Activated B cell treated with CpG ODN at 0.5 μM for 24 hours (primary cell): ENCODE data around the gene MAD1L1. TPM values are rescaled to one million over a fixed set of nuclear protein-coding genes. Genes with fewer than 3 reads are reported as not detected.

Experiments used
- ATAC-seq: fragments of 200-7000 bp; cut with Tn5 transposase; one replicate; pipeline ENCODE4 v1.10.0; 2021; ENCODE audit warnings: low read depth, mild to moderate bottlenecking, moderate library complexity
- CTCF ChIA-PET: fragments of 350-600 bp; sonication (Branson Sonifier 250); formaldehyde crosslinking; loops from one replicate; lab custom pipeline; 2021; ENCODE audit warnings: antibody characterized with exemption; lab: Charles Lee
- POLR2A ChIA-PET: fragments of 350-600 bp; sonication (Branson Sonifier 250); formaldehyde crosslinking; loops from one replicate; lab custom pipeline; 2021; ENCODE audit warnings: antibody characterized with exemption; lab: Charles Lee
- DNase-seq: peaks from one replicate; pipeline ENCODE4 v3.0.0; 2022
- H3K27ac Mint-ChIP-seq: one replicate; pipeline ENCODE4 v1.8.0; 2020; ENCODE audit warnings: mixed read lengths
- H3K27me3 Mint-ChIP-seq: one replicate; pipeline ENCODE4 v1.8.0; 2021; ENCODE audit warnings: mixed read lengths
- H3K36me3 Mint-ChIP-seq: one replicate; pipeline ENCODE4 v1.8.0; 2021; ENCODE audit warnings: low read depth, mixed read lengths
- H3K4me1 Mint-ChIP-seq: one replicate; pipeline ENCODE4 v1.8.0; 2021; ENCODE audit warnings: mixed read lengths
- H3K4me3 Mint-ChIP-seq: one replicate; pipeline ENCODE4 v1.8.0; 2020; ENCODE audit warnings: mild to moderate bottlenecking, mixed read lengths
- H3K9me3 Mint-ChIP-seq: one replicate; pipeline ENCODE4 v1.8.0; 2020; ENCODE audit warnings: mixed read lengths
- intact Hi-C: fragments of 100-400 bp; cut with micrococcal nuclease; formaldehyde crosslinking; loops from one replicate; pipeline ENCODE4 v1.15.1; 2024
- total RNA-seq: library from RNA; stranded (reverse); gene quantifications from 2 replicates; pipeline ENCODE4 v1.2.3, GENCODE V29; 2022
- TF ChIP-seq, protein P1 (sequence below): fragments of 200-600 bp; IDR thresholded peaks from one replicate; pipeline ENCODE4 v1.8.0; 2022; ENCODE audit warnings: antibody characterized with exemption, mild to moderate bottlenecking

MAD1L1 gene
- total RNA-seq, 1 donor from 2014 or later = 54.6 TPM

DNA sequence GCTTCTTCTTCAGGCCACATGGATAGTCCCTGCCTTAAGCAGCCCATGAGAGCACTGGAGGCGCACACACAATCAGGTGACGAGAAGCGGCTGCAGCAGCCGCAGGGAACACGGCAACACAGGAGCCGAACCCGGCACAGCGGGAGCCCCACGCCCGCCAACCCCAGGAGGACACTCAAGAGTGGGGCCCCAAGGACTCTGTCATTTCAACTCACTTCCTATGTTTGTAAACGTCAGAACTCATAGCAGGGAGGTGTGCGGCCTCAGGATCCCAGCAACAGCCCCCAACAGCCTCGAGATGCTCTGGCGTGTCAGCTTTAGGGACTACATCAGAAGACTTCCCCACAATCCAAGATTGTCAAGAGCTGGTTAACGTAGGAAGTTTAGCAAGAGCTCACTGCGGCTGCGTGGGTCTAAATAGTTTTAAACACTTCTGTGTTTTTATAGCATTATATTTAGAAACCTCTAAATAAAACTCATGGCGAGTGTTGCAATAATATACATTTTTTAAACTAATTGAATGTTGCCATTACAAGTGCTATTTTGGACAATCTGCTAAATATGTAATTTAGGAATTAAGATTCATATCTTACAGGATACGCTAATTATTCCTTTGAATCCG is 123.4 kb downstream of the MAD1L1 start:
- intact Hi-C loops = no loop called here
- Mint-ChIP-seq H3K9me3 (no peaks in the 10 kb centered on the region), H3K36me3 (peaks cover 4% of the 10 kb centered on the region), H3K27ac (peak overlapping the region; percentile 76), H3K4me1 (peaks cover 42% of the 10 kb centered on the region), H3K27me3 (no peaks in the 10 kb centered on the region), H3K4me3 (peak overlapping the region; percentile 58)
- ChIA-PET CTCF (no interaction called here), POLR2A (interaction anchor here (1.0 kb wide), 1 partner anchor 539 kb away, joined by 4 read pairs; no protein-coding TSS in a partner anchor)
- no peak for ATAC-seq
- DNase-seq = no peak
- TF ChIP-seq, protein P1, sequence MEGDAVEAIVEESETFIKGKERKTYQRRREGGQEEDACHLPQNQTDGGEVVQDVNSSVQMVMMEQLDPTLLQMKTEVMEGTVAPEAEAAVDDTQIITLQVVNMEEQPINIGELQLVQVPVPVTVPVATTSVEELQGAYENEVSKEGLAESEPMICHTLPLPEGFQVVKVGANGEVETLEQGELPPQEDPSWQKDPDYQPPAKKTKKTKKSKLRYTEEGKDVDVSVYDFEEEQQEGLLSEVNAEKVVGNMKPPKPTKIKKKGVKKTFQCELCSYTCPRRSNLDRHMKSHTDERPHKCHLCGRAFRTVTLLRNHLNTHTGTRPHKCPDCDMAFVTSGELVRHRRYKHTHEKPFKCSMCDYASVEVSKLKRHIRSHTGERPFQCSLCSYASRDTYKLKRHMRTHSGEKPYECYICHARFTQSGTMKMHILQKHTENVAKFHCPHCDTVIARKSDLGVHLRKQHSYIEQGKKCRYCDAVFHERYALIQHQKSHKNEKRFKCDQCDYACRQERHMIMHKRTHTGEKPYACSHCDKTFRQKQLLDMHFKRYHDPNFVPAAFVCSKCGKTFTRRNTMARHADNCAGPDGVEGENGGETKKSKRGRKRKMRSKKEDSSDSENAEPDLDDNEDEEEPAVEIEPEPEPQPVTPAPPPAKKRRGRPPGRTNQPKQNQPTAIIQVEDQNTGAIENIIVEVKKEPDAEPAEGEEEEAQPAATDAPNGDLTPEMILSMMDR = no peak

DNA sequence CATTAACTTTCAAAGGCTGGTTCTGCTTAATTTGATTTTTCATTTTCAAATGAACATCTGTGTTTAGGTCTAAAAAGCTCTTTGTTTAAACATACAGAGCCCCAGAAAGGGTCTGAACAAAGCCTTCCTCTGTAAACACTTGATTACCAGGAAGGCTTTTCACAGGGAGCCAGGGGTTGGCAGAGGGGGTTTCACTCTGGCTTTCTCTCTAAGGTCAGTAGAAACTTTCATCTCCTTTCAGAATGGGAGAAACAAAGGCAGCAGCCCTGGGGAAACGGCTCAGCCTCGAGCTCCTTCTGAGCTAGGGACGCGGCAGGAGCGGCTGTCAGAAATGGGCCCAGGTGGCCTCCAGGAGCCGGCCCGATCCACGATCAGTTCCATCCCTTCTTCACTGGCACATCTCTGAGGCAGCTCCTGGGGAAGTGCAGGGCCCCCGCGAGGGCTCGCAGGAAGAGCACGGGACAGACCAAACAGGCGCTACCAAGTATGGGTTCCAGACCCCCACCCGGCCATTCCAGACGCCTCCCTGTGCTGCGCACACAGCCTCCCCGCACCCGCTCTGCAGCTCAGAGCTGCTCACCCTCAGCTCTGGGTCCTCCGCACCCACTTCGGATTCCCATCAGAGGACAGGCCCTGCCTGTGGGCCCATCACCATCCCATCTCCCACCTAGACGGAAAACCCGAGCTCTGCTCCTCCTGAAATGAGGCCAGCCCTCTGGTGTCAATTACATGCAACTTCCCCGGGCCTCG is 124.1 kb downstream of the MAD1L1 start:
- Mint-ChIP-seq H3K9me3 (no peaks in the 10 kb centered on the region), H3K27ac (no peak overlapping the region), H3K4me1 (peaks cover 49% of the 10 kb centered on the region), H3K27me3 (no peaks in the 10 kb centered on the region), H3K4me3 (no peak overlapping the region), H3K36me3 (no peaks in the 10 kb centered on the region)
- intact Hi-C loops = no loop called here
- POLR2A ChIA-PET = no interaction called here
- DNase-seq (no peak), ATAC-seq (no peak)
- CTCF ChIA-PET = no interaction called here
- TF ChIP-seq, protein P1 = no peak

DNA sequence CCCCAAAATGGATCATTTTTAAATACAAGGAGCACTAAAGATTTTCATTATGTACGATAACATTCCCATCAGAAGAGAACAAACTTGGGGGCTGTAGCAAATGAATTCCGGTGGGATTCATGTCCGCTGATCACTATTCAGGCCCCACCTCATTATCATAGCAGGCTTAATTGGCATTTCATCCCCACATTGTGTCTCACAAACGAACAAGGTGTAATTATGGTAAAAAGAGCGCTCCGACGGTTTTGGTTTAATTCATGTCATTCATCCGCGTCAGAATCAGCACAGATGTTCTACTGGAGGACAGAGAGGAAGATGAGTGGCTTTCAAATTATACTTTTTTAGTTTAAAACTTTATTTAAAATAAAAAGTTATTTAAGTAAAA is 124.7 kb downstream of the MAD1L1 start:
- no peak for ATAC-seq
- DNase-seq = no peak
- TF ChIP-seq, protein P1 = no peak
- no peaks in the 10 kb centered on the region for H3K36me3 Mint-ChIP-seq
- intact Hi-C loops = no loop called here
- no peaks in the 10 kb centered on the region for H3K27me3 Mint-ChIP-seq
- H3K4me1 Mint-ChIP-seq = peaks cover 47% of the 10 kb centered on the region
- no peak overlapping the region for H3K4me3 Mint-ChIP-seq
- CTCF ChIA-PET = no interaction called here
- POLR2A ChIA-PET = no interaction called here
- H3K27ac Mint-ChIP-seq = no peak overlapping the region
- H3K9me3 Mint-ChIP-seq = no peaks in the 10 kb centered on the region

DNA sequence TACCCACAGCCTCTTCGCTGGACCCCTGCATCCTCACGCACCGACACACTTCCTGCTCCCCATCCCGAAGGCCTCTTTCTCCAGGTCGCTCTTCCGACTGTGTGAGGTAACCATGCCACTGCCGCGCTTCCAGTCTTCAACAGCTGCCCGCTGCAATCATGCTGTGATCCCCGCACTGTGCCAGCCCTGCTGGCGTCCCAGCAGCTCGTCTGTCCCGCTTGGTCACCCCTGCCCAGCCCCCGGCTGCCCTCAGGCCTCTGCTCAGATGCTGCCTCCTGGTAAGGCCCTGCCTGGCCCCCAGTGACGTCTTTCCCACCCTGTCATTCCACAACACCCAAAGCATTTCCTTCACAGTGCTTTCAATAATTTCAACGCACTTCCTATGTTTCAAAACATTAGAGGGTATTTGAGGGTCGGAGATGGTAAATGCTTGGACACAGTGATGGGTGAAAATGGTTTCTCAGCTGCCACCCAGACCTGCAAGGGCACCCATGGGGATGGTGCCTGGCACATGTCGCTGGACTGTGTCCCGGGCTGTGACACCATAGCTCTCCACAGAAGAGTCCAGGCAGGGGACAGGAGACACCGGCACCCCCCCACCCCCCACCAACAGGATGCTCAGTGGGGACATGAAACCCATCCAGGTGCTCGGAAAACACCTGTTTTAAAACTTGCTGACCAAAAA is 125.2 kb downstream of the MAD1L1 start:
- Mint-ChIP-seq H3K27ac (no peak overlapping the region), H3K9me3 (no peaks in the 10 kb centered on the region), H3K27me3 (no peaks in the 10 kb centered on the region), H3K4me3 (no peak overlapping the region), H3K36me3 (no peaks in the 10 kb centered on the region), H3K4me1 (peaks cover 42% of the 10 kb centered on the region)
- ChIA-PET POLR2A (no interaction called here), CTCF (no interaction called here)
- intact Hi-C loops = no loop called here
- DNase-seq = no peak
- no peak for ATAC-seq
- TF ChIP-seq, protein P1 = no peak

DNA sequence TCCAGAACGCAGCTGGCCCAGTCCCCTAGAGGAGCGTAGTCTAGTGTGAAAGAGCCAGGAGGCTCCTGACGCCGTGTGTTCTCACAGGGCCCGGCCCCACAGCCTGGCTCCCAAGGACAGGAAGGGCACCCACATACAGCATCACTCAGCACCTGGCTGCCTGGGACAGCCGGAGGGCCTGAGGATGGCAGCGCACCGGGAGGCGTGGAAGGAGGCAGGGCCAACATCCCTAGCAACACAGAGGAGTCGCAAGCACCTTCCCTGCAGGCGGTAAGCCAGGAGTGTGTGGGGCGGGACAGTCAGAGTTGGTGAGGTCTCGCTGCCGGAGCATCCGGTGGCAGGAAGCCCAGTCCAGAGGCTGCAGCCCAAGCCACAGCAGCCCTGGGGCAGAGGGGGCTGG is 125.8 kb downstream of the MAD1L1 start:
- Mint-ChIP-seq H3K27ac (no peak overlapping the region), H3K4me1 (peaks cover 41% of the 10 kb centered on the region), H3K9me3 (no peaks in the 10 kb centered on the region), H3K27me3 (no peaks in the 10 kb centered on the region), H3K36me3 (no peaks in the 10 kb centered on the region), H3K4me3 (no peak overlapping the region)
- POLR2A ChIA-PET = no interaction called here
- DNase-seq (no peak), ATAC-seq (no peak)
- CTCF ChIA-PET = no interaction called here
- TF ChIP-seq, protein P1 = no peak
- intact Hi-C loops = no loop called here
